Endometrial microvascular endothelial cells (primary cell): ENCODE measurements around the gene NUP188. TPM values are rescaled to one million over a fixed set of nuclear protein-coding genes. Genes with fewer than 3 reads are reported as not detected.

Experiments
- in situ Hi-C: cut with HindIII; loops from 2 replicates; pipeline ENCODE4 v1.10.0; 2017; ENCODE audit warnings: low sequenced_read_pairs, low pct_unique_long_range_greater_than_20kb; ENCODE audit errors: inconsistent ontology term
- total RNA-seq: library from RNA; depleted of rRNA; stranded (reverse); fragments of >200 nt; gene quantifications from one replicate; pipeline ENCODE4 v1.2.3, GENCODE V29; 2015; ENCODE audit errors: inconsistent ontology term

NUP188 gene
- 49.2 TPM for total RNA-seq

DNA sequence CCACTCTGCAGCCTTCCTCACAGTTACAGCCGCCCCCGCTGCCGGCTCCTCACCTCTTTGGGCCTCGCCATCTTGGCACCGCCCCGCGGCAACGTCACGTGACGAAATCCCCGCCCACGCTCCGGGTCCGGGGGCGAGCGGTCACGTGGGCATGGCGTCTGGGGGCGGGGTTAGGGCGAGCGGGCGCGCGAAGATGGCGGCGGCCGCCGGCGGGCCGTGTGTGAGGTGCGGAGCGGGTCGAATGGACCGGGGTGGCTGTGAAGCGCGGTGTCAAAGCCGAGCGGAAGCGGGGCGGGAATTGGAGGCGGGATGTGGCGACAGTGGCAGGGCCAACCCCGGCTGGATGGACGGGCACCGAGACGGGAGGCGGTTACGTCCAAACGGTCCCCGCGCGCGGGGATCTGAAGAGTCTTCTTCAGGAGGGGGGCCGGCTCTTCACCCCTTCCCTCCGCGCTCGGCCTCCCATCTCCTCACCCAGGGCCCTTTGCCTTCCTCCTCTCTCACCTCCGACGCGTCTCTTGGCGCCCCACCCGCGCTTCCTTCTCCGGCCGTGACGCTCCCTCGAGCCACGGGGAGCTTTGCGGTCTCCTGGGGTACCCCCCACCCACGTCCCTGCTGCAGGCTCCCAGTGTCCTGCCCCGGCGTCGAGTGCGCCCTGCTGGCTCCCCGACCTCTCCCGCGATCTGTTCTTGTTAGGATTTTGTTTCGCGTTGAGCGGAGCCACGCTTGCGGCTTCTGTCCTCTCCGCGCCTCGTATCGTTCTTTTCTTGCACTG, at the start of gene NUP188, which contains the start of gene DOLK:
TSS of gene NUP188 (plus strand) at position 173 of the 775 bp plus-strand sequence. CDS start at position 194, 21 bp downstream.
TSS of gene DOLK (minus strand) at position 77 of the 775 bp plus-strand sequence. CDS start 300 bp downstream, outside the sequence.
- in situ Hi-C loops, result no loop called here

DNA sequence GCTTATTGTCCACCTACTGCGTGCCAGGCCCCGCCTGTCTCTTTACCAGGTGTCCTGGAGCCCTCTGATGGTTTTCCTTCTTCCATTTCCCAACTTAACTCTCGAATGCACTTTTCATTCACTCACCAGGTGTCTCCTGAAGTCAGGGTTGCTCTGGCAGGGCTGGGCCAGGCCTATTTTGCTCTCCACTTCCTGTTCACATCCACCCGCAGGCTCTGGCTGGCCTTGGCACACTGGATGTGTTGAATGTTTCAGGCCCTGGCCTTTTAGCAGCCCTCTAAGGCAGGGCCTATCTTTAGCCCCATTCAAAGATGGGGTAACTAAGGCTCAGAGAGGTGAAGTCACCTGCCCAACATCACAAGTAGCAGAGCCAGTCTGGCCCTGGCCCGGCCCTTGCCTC, 49.1 kb upstream of the NUP188 start:
- in situ Hi-C loops, result no loop called here

- in situ Hi-C loops, result no loop called here
Observed at GRCh38 chr9:128898845-128899565, 48.5 kb upstream of the NUP188 start.

DNA sequence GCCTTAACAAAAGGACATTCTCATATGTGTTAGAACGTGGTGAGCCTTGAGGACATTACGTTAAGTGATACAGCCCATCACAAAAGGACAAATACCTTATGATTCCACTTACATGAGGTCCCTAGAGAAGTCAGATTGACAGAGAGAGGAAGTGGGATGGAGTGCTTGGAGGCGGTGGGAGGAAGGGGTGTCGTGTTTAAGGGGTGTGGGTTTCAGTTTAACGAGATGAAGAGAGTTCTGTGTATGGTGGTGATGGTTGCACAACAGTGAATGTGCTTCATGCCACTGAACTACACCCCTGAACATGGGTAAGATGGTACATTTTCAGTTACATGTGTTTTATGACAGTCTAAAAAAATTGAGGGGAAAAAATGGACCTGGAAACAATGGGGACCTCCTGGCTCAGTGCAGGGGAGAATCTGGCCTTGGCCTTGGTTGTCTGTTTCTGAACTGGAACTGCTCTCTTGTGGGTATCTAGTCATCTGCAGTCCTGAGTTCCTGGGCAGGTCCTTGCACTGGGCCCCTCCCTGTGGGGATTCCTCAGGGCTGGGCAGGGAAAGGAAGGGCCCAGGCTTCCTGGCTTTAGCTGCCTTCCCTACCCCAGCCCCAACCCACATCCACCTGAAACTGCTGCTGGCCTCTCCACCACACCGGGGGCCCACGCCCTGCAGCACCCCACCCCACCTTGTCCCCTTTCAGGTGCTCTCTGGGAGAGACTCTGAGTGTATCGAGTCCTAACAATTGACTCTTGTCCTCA, 47.8 kb upstream of the NUP188 start:
- in situ Hi-C loops, result no loop called here

- in situ Hi-C loops, result no loop called here
Observed at GRCh38 chr9:128901379-128901778, 46.1 kb upstream of the NUP188 start.

GRCh38 chr9:128901822-128902221, 45.7 kb upstream of the NUP188 start:
- in situ Hi-C loops, result no loop called here

DNA sequence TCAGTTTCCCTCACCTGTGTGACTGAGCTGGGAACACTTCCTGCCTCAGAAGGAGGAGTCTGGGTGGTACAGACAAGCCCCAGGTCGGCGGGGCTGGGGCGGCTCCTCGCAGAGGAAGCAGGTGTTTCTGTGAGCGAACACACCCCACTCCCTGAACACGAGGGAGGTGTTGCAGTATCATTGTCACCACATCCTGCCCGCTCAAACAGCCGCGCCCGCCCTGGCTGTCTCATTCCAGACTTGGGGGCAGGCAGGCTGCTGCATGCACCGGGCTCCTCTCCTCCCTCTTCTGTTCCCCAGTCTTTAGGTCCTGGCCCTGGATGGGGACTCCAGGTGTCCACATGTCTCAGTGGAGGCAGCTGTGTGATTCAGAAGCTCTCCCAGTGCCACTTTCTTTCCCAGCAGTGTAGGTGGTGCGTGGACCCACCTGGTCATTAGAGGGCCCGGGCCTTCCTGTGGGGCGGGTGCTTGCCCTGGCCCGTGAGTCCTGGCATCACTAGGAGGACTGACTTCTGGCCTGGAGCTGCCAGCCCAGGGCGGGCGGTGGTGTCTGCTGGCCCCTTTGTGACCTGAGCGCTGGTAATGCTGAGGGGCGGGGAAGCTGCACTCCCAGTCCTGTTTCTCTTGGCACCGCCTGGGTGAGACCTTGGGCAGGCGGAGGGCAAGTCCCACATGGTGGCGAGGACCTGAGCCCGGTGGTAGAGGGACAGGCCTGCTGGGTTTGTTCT, 45.0 kb upstream of the NUP188 start:
- in situ Hi-C loops, result no loop called here

- in situ Hi-C loops, result no loop called here
Observed at GRCh38 chr9:128903079-128903461, 44.4 kb upstream of the NUP188 start.

DNA sequence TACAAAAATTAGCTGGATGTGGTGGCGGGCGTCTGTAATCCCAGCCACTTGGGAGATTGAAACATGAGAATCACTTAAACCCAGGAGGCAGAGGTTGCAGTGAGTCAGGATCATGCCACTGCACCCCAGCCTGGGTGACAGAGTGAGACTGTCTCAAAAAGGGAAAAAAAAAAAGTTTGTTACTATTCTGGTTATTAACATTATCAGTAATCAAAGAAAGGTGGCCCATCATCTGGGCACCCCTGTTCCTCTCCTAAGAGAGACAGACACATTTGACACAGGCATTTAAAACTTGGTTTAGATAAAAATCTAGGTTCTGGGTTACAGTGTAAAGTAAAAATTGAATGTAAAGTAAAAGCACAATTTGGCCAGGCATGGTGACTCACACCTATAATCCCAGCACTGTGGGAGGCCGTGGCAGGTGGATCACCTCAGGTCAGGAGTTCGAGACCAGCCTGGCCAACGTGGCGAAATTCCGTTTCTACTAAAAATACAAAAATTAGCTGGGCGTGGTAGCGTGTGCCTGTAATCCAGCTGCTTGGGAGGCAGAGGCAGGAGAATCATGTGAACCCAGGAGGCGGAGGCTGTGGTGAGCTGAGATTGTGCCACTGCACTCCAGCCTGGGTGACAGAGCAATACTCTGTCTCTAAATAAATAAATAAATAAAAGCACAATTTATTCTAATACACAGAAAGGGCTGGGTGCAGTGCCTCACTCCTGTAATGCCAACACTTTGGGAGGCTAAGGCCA, 43.5 kb upstream of the NUP188 start:
- in situ Hi-C loops, result no loop called here

GRCh38 chr9:128905964-128906363, 41.5 kb upstream of the NUP188 start:
- in situ Hi-C loops, result no loop called here

DNA sequence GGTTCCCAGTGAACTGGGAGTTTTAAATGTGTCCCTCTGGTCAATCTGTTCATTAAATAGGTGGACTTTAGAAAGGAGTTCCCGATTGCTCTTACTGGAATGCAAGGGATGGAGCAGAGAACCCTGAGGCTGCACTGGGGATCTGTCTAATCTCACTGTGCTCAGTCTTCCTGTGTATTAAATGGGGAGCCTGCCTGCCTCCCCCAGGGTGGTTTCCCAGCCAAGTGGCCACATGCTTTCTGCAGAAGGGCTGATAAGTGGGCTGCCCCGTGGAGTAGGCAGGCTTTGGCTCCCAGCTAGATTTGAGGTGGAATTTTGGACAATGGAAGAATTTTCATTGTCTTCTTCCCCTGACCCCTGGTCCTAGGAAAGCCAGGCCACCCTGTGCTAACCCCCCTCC, 40.8 kb upstream of the NUP188 start:
- in situ Hi-C loops, result no loop called here

DNA sequence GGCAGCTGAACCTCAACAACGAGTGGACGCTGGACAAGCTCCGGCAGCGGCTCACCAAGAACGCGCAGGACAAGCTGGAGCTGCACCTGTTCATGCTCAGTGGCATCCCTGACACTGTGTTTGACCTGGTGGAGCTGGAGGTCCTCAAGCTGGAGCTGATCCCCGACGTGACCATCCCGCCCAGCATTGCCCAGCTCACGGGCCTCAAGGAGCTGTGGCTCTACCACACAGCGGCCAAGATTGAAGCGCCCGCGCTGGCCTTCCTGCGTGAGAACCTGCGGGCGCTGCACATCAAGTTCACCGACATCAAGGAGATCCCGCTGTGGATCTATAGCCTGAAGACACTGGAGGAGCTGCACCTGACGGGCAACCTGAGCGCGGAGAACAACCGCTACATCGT, 39.1 kb upstream of the NUP188 start:
- in situ Hi-C loops, result no loop called here

DNA sequence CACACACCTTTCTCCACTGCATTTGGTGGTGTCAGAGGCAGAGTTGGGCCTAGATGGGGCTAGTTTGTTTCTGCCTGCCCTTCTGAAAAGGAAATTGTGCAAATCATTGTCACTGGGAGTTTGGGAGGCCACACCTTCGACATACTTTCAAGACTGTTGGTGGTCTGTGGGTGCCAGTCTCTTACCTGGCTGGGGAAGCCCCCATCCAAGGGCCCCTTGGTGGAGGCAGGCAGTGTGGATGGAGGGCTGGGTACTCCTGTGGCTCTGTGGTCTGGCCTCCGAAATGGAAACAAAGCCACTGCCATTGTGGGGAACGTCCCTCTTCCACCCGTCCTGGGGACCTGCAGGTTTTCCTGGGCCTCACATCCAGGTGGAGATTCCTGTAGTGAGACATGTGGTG, 37.6 kb upstream of the NUP188 start:
- in situ Hi-C loops, result no loop called here

- in situ Hi-C loops, result no loop called here
Observed at GRCh38 chr9:128910906-128911305, 36.6 kb upstream of the NUP188 start.

GRCh38 chr9:128911529-128912035, 35.9 kb upstream of the NUP188 start:
- in situ Hi-C loops, result no loop called here

GRCh38 chr9:128912270-128912853, 35.1 kb upstream of the NUP188 start:
- in situ Hi-C loops, result no loop called here

DNA sequence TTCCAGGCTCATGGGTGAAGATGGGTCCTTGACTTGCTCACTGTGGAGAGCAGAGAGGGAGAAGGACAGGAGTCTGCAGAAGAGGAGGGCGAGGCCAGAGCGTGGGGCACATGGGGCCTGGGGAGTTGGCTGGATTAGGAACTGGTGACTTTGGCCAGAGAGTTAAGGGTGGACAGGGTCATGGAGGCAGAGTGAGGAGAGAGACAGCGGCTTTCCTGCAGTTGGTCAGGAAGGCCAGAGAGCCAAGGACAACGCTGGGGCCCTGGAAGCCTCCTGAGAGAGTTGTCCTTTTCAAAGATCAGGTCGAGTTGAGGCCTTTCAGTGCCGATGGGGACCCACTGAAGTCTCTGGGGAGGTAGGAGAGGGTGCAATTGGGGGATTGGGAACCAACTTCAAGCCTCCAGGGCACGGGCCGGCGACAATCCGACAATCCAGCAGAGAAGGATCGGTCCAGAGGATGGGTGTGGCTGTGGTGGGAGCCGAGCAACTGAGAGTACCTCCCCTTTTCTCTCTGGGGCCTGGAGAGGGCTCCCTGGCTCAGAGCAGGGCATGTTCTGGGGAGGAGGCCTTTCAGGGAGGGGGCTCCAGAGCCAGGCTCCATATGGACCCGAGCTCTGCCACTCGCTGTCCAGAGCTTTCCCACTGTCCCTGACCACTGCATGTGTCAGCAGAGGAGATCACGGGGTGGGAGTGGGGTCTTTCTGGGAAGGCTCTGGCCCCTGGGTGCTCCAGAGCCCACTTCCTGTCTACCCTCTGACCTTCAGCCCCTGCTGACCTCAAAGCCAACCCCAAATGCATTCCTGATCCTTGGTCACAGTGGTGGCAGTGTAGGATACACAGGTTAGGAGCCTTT, 34.2 kb upstream of the NUP188 start:
- in situ Hi-C loops, result no loop called here
